ENCODE data around the gene TREX2.

TREX2 gene

DNA sequence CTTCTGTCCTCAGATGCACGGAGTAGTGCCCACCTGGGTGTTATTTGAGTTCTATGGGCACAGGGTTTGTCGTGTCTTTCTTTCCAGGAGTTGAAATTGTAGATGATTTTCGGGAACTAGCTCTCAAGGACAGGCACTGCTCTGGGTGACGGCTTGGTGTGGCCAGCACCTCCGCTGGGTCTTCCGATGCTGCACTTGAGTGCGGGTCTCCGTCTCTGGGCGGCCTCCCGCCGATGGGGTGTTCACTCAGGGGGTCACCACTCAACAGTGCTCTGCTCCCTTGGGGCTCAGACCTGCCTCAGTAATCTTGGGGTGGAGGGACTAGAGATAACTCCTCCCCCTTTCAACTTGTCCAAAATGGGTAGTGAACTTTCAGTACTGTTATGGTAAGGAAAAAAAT is 32.1 kb downstream of the TREX2 start:
- Histone ChIP-seq H3K27me3 (ENCODE audit: control insufficient read depth, insufficient read depth, low read length) (peaks cover 6% of the 10 kb centered on the region), H3K36me3 (ENCODE audit: control insufficient read depth, insufficient read depth, low read length) (no peaks in the 10 kb centered on the region)

DNA sequence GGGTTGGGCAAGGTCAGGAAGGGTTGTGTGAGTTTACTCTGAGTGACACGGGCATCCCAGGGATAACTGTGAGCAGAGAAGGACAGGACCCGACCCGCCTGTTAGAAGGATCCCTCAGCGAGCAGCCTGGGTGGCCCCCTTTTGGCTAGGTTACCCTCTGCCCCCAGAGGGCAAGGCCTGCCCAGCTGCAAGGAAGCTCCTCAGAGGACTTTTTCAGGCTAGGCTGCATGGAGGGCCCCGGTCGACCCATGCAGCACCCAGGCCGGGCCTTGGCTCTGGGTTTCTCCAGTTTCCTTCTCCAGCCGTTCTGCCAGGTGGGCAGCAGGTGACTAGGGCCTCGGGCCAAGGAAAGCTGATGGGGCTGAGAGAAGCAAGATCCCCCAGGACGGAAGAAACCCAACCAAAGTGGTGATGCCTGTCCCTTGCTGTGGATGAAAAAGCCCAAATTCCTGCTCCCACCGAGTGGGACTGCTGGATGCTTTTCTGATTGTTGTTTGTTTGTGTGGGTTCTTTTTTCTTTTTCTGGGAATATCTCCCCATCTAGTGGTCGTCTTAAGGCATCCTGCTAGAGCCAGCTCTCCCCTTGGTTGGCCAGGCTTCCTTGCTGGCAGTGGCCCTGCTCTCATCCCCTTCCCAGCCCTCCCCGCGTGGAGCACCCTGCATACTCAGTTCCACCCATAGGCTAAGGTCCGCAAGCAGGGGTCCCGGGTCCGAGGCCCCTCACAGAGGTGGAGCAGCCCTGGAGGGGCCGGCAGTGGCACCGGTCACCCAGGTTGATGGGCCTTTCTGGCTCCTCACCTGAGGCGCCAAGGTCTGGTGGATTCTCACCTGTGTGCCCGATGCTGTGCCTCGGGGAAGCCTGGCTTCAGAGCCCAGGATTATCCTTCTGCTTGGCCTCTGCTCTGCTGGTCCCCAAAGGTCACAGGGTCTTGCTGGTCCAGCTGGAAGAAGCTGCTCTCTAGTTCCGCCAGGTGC is 32.8 kb downstream of the TREX2 start:
- Histone ChIP-seq H3K4me3 (ENCODE audit: low read length) (no peak overlapping the region), H3K4me1 (ENCODE audit: control insufficient read depth, insufficient read depth, low read length) (peaks cover 3% of the 10 kb centered on the region), H3K27ac (ENCODE audit: low read depth, low read length) (no peak overlapping the region), H3K36me3 (ENCODE audit: control insufficient read depth, insufficient read depth, low read length) (no peaks in the 10 kb centered on the region), H3K27me3 (ENCODE audit: control insufficient read depth, insufficient read depth, low read length) (peaks cover 6% of the 10 kb centered on the region), H3K9ac (ENCODE audit: low read length) (no peak overlapping the region)

More for the DNA sequence above, 32.1 kb downstream of the TREX2 start:
- H3K4me3 ChIP-seq (ENCODE audit: low read length), result no peak overlapping the region
- peaks cover 3% of the 10 kb centered on the region for H3K4me1 ChIP-seq (ENCODE audit: control insufficient read depth, insufficient read depth, low read length)
- no peak overlapping the region for H3K27ac ChIP-seq (ENCODE audit: low read depth, low read length)
- no peak overlapping the region for H3K9ac ChIP-seq (ENCODE audit: low read length)

DNA sequence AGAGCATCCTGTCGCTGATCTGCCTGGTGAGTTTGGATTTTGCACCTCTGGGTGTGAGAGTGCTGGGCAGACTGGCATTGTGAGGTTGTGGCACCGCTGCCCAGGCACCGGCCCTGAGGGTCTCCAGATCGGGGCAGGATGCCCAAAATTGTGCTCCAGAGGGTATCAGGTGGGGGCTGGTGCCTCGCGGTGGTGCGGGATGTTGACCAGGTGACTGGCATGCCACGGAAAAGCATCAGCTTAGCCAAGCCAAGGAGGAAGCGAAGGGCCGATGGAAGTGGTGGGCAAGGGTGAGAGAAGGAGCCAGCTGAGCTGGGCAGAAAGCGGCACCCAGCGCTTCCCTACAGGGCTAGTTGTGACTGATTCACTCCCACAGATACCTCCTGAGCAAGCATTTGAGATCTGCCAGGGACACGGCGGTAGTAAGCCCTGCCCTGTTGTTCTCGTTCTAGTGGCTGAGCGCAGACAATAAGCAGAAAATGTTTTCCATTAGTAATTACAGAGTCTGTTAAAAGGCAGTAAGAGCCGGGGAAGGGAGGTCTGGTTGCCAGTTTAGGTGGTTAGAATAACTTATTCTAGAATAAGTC is 33.8 kb downstream of the TREX2 start:
- H3K36me3 ChIP-seq (ENCODE audit: control insufficient read depth, insufficient read depth, low read length), result no peaks in the 10 kb centered on the region
- H3K27me3 ChIP-seq (ENCODE audit: control insufficient read depth, insufficient read depth, low read length), result peaks cover 6% of the 10 kb centered on the region
- peak overlapping the region; percentile 24 for H3K9ac ChIP-seq (ENCODE audit: low read length)
- H3K4me3 ChIP-seq (ENCODE audit: low read length), result peak overlapping the region; percentile 55
- peaks cover 3% of the 10 kb centered on the region for H3K4me1 ChIP-seq (ENCODE audit: control insufficient read depth, insufficient read depth, low read length)
- H3K27ac ChIP-seq (ENCODE audit: low read depth, low read length), result no peak overlapping the region

DNA sequence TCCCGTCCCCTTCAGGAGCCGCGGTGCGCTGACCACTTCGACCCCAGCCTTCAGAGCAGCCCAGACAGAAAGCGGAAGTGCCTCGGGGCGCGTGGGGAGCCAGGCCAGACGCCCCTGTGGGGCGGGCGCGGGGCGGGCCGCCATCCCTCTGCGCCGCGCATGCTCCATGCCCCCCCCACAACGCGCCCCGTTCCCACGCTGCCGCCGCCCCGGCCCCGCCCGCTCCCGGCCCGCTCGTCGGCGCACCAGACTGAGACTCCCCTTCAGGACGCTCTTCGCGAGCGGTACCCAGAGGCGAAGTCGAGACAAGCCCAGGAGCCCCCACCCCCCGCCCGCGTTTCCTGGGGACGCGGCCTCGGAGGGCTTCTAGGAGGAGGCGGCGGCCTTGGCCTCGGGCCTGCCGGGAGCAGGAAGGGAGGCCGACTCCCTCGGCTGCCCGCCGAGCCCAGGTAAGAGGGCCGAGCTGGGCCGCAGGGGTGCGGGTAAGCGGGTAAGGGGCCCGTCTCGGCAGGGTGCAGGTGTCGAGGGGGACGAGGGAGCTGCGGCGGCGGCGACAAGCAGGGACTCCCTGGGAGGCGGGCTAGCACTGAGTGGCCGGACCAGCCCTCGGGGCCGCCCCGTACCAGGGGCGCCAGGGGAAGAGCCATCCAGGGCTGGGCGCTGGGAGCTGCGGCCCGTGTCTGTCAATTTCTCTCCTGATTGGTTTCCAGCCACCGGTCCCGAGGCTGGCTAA is 34.4 kb downstream of the TREX2 start, which contains the start of gene ZFP92:
Gene ZFP92, plus strand, starts transcription at position 218 of the 733 bp plus-strand sequence. CDS start 6,851 bp downstream, outside the sequence.
- H3K9ac ChIP-seq (ENCODE audit: low read length), result peak within 1 kb of the TSS; percentile 24
- H3K4me3 ChIP-seq (ENCODE audit: low read length), result peak within 1 kb of the TSS; percentile 55
- peaks cover 6% of the 10 kb centered on the region for H3K27me3 ChIP-seq (ENCODE audit: control insufficient read depth, insufficient read depth, low read length)
- no peak within 1 kb of the TSS for H3K27ac ChIP-seq (ENCODE audit: low read depth, low read length)
- H3K4me1 ChIP-seq (ENCODE audit: control insufficient read depth, insufficient read depth, low read length), result peaks cover 3% of the 10 kb centered on the region
- no peaks in the 10 kb centered on the region for H3K36me3 ChIP-seq (ENCODE audit: control insufficient read depth, insufficient read depth, low read length)

DNA sequence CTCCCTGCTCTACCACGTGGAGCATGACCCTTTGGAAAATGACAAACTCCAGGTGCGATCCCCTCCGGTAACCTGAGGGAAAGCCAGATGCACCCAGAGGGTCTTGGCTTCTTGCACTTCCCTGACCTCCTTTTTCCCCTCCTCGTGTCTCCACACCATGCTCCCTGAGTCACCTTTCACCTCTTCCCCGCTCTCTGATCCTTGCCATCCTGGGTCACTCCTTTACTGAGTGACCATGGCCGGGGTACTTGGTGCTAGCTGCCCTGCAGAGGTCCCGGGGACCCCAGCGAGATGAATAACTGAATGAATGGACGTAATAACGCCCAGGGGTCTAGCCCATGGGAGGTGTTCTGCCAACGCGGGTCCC is 35.0 kb downstream of the TREX2 start:
- H3K27me3 ChIP-seq (ENCODE audit: control insufficient read depth, insufficient read depth, low read length), result peaks cover 6% of the 10 kb centered on the region
- H3K9ac ChIP-seq (ENCODE audit: low read length), result no peak overlapping the region
- H3K27ac ChIP-seq (ENCODE audit: low read depth, low read length), result no peak overlapping the region
- peak overlapping the region; percentile 39 for H3K4me3 ChIP-seq (ENCODE audit: low read length)
- peaks cover 3% of the 10 kb centered on the region for H3K4me1 ChIP-seq (ENCODE audit: control insufficient read depth, insufficient read depth, low read length)
- H3K36me3 ChIP-seq (ENCODE audit: control insufficient read depth, insufficient read depth, low read length), result no peaks in the 10 kb centered on the region

DNA sequence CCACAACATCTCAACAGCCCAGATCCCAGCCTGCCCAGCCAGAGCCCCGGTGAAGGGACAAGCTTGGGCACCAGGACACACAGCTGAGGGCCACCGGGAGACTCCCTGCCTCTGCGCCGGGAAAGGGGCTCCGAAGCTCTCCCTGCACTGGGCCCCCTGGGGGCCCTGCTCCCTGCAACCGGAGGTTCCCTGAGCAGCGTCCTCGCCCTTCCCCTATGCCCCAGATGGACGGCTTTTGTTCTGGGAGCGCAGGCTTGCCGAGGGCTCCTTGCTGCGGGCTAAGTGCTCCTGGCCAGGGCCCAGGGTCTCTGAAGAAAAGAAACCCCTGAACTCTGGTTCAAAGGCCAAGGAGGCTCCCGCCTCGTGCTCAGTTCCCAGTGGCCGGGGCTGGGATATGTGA is 35.5 kb downstream of the TREX2 start:
- Histone ChIP-seq H3K36me3 (ENCODE audit: control insufficient read depth, insufficient read depth, low read length) (no peaks in the 10 kb centered on the region), H3K27ac (ENCODE audit: low read depth, low read length) (no peak overlapping the region), H3K27me3 (ENCODE audit: control insufficient read depth, insufficient read depth, low read length) (peaks cover 6% of the 10 kb centered on the region), H3K9ac (ENCODE audit: low read length) (no peak overlapping the region), H3K4me3 (ENCODE audit: low read length) (no peak overlapping the region), H3K4me1 (ENCODE audit: control insufficient read depth, insufficient read depth, low read length) (peaks cover 3% of the 10 kb centered on the region)

DNA sequence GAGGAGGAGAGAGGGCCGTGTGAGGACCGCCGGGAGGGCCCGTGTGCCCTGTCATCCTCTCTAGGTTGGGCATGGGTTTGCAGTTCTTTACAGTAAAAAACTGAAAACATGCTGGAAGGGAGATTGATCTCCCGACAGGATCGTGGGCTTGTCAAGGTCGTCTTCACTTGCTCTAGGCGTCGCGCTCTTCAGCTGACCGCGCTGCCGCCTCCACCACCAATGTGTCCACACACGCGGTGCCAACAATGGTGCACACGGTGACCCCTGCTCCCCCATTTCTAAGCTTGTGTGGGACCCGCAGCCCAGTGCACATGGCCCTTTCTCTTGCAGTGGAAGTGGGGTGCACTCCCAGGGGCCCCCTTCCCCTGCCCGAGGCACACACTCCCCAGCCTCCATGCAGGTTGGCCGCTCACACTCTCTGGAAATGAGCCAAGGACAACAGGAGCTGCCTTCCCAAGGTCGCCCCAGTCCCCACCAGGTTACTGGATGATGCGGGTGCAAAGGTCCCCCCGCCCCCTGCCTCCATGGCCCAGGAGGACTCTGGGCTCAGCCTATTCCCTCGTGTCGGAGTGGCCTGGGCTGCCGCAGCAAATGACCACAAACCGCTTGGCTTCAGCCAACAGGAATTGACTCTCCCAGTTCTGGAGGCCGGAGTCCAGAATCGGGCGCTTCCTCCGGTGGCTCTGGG is 36.3 kb downstream of the TREX2 start:
- H3K4me1 ChIP-seq (ENCODE audit: control insufficient read depth, insufficient read depth, low read length), result peaks cover 3% of the 10 kb centered on the region
- H3K9ac ChIP-seq (ENCODE audit: low read length), result no peak overlapping the region
- no peak overlapping the region for H3K4me3 ChIP-seq (ENCODE audit: low read length)
- H3K36me3 ChIP-seq (ENCODE audit: control insufficient read depth, insufficient read depth, low read length), result no peaks in the 10 kb centered on the region
- H3K27ac ChIP-seq (ENCODE audit: low read depth, low read length), result no peak overlapping the region
- H3K27me3 ChIP-seq (ENCODE audit: control insufficient read depth, insufficient read depth, low read length), result peaks cover 8% of the 10 kb centered on the region

DNA sequence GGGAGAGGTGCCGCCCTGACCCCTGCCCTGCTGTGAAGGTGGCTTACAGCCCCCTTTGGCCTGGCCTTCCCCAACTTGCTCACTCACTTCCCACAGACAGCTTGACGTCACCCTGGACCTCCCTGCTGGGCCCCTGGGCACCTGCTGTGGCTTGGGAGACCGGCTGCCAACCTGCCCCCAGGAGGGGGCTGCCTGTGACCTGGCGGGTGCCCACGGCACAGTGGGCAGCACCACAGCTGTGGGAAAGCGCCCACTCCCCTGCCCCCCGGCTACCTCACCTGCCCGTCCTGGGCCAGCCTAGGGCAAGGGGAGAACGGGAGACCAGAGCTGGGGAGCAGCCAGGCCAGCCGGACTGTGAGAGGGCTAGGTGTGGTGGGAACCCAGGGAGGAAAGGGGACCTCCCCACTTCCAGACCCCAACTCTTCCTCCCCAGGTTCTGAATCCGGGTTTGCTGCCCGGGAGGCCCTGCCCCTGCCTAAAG is 36.9 kb downstream of the TREX2 start:
- H3K27ac ChIP-seq (ENCODE audit: low read depth, low read length), result no peak overlapping the region
- H3K4me3 ChIP-seq (ENCODE audit: low read length), result no peak overlapping the region
- H3K4me1 ChIP-seq (ENCODE audit: control insufficient read depth, insufficient read depth, low read length), result peaks cover 3% of the 10 kb centered on the region
- H3K9ac ChIP-seq (ENCODE audit: low read length), result no peak overlapping the region
- no peaks in the 10 kb centered on the region for H3K36me3 ChIP-seq (ENCODE audit: control insufficient read depth, insufficient read depth, low read length)
- peaks cover 8% of the 10 kb centered on the region for H3K27me3 ChIP-seq (ENCODE audit: control insufficient read depth, insufficient read depth, low read length)

DNA sequence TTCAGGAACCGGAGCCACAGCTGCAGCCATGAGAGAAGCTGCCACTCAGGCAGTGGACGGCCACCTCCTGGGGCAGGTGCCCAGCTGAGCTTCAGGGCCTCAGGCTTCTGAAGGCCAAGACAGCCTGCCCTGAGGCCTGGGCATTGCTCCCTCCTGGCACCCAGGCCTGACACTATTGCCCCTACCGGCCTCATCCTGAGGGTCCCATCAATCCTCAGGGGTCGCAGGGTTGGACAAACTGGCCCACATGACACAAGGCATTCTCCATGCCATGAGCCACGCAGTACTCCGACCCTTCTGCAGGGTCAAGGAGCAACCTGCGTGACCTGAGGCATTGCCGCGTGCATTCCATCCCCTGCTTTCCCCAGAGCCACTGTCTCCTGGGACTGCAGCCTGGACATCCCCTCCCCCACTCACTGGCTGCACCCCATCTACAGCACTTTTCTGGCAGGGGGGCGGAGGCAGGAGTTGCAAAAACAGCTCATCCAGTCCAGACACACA is 37.6 kb downstream of the TREX2 start:
- H3K4me1 ChIP-seq (ENCODE audit: control insufficient read depth, insufficient read depth, low read length), result peaks cover 3% of the 10 kb centered on the region
- H3K27me3 ChIP-seq (ENCODE audit: control insufficient read depth, insufficient read depth, low read length), result peaks cover 8% of the 10 kb centered on the region
- no peak overlapping the region for H3K27ac ChIP-seq (ENCODE audit: low read depth, low read length)
- no peaks in the 10 kb centered on the region for H3K36me3 ChIP-seq (ENCODE audit: control insufficient read depth, insufficient read depth, low read length)
- H3K9ac ChIP-seq (ENCODE audit: low read length), result no peak overlapping the region
- no peak overlapping the region for H3K4me3 ChIP-seq (ENCODE audit: low read length)

DNA sequence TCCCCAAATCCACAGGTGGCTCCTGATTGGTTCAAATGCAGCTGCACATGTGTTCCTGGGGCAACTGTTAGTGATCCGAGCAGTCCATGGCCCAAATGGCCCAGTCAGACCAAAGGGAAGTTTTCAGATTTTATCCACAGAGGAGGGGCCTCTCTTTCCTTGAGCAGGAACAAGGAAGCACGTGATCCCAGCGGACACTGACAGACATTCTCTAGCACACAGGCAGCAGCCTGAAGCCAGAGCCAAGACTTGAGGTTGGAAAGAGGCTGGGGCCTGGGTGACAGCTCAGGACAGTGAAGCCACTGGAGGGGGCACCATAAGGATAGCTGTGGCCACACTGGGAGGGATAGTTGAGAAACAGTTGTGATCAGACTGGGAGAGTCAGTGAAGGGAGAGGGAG is 38.1 kb downstream of the TREX2 start:
- Histone ChIP-seq H3K9ac (ENCODE audit: low read length) (no peak overlapping the region), H3K4me3 (ENCODE audit: low read length) (no peak overlapping the region), H3K4me1 (ENCODE audit: control insufficient read depth, insufficient read depth, low read length) (peaks cover 3% of the 10 kb centered on the region), H3K27ac (ENCODE audit: low read depth, low read length) (no peak overlapping the region), H3K27me3 (ENCODE audit: control insufficient read depth, insufficient read depth, low read length) (peaks cover 5% of the 10 kb centered on the region), H3K36me3 (ENCODE audit: control insufficient read depth, insufficient read depth, low read length) (no peaks in the 10 kb centered on the region)

DNA sequence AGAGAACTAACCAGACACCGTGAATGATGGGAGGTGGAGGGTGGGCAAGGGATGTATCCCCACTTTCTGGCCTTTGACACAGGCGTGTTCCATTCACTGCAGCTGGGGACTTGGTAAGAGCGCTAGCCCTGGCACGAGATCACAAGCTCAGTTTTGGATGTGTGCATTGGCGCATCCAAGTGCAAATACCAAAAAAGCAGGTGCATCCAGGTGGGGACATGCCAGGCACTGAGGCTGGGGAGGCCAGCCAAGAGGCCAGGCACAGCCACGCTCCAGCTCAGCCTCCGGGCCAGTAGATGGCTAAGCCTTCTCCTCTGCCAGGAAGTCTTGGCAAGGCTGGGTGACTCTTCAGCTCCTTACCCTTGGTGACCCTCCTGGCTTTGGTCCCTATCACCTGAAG is 39.0 kb downstream of the TREX2 start:
- no peaks in the 10 kb centered on the region for H3K36me3 ChIP-seq (ENCODE audit: control insufficient read depth, insufficient read depth, low read length)
- H3K4me1 ChIP-seq (ENCODE audit: control insufficient read depth, insufficient read depth, low read length), result peaks cover under 1% of the 10 kb centered on the region
- no peak overlapping the region for H3K27ac ChIP-seq (ENCODE audit: low read depth, low read length)
- H3K9ac ChIP-seq (ENCODE audit: low read length), result no peak overlapping the region
- peaks cover 2% of the 10 kb centered on the region for H3K27me3 ChIP-seq (ENCODE audit: control insufficient read depth, insufficient read depth, low read length)
- H3K4me3 ChIP-seq (ENCODE audit: low read length), result no peak overlapping the region
